Measurements from ENCODE around the gene OPTC.

DNA sequence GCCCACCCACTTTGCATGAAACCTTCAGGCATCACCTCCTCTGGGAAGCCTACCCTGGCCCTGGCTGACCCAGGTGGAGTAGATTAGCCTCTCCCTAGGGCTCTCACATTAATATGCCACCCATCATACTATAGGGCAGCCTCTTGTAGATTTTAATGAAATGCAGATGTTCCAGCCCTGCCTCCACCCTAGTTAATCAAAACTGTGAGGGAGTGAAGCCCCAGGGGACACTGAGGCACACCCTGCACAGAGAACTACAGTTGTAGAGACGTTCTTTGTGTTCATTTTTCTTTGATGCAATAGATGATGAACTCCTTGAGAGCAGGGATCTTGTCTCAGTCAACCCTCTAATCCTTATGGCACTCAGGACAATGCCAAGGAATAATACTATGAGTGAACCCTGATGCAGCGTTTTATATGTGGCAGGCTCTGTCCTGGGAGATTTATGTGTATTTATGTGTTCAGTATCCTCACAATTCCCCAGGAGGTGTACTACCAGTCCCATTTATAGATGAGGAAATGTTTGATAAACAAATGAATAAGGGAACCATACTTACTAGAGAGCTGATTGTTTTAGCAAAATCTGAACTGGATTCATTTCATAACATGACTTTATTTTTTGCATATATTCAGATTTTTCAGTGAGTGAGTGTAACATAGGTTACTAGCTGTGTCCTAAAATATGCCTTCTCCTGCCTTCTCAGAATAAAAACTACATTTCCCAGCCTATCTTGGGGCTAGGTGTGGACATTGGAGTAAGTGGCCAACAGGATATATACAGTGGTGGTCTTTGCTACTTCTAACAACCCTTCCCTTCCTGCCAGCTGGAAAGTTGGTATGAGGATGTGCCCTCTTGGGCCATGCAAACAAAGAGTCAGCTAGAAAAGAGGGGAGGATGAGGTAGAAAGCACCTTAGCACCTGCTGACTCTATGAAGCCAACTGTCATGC is 41.8 kb upstream of the OPTC start:
- no peak for TF ChIP-seq TCF12 (IDR thresholded peaks at IDR 0.05; ENCODE audit: low read depth)
- no peak for TF ChIP-seq RAD21 (IDR thresholded peaks at IDR 0.05; ENCODE audit: low read depth)
- TF ChIP-seq ZBTB7A (IDR thresholded peaks at IDR 0.05; ENCODE audit: low read depth), result no peak
- no peak for TF ChIP-seq CREB1 (IDR thresholded peaks at IDR 0.05; ENCODE audit: low read depth)
